Lower leg skin (tissue), 3 donors: ENCODE measurements around the gene GTF2IRD1.

Experiments
- POLR2A ChIP-seq, 2 donors: fragments of 450-650 bp; IDR thresholded peaks; one replicate each; pipeline ENCODE4 v1.6.1; 2016 to 2017; ENCODE audit warnings: antibody characterized with exemption in 2 of 2, mild to moderate bottlenecking in 1 of 2, moderate library complexity in 1 of 2
- TF ChIP-seq, protein P1 (sequence below), 3 donors: fragments of 450-650 bp; IDR thresholded peaks; one replicate each; pipeline ENCODE4 v1.5.1; 2016; ENCODE audit warnings: antibody characterized with exemption in 3 of 3, mild to moderate bottlenecking in 3 of 3, moderate library complexity in 2 of 3

DNA sequence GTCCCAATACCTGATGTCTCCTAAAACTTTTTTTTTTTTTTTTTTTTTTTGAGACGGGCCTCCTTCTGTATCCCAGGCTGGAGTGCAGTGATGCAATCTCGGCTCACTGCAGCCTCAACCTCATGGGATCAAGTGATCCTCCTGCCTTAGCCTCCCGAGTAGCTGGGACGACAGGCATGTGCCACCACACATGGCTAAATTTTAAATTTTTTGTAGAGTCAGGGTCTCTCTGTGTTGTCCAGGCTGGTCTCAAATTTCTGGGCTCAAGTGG is 28.4 kb downstream of the GTF2IRD1 start:
- TF ChIP-seq, protein P1, sequence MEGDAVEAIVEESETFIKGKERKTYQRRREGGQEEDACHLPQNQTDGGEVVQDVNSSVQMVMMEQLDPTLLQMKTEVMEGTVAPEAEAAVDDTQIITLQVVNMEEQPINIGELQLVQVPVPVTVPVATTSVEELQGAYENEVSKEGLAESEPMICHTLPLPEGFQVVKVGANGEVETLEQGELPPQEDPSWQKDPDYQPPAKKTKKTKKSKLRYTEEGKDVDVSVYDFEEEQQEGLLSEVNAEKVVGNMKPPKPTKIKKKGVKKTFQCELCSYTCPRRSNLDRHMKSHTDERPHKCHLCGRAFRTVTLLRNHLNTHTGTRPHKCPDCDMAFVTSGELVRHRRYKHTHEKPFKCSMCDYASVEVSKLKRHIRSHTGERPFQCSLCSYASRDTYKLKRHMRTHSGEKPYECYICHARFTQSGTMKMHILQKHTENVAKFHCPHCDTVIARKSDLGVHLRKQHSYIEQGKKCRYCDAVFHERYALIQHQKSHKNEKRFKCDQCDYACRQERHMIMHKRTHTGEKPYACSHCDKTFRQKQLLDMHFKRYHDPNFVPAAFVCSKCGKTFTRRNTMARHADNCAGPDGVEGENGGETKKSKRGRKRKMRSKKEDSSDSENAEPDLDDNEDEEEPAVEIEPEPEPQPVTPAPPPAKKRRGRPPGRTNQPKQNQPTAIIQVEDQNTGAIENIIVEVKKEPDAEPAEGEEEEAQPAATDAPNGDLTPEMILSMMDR (IDR thresholded peaks at IDR 0.05): no peak
- TF ChIP-seq POLR2A (IDR thresholded peaks at IDR 0.05): no peak
